SU-DHL-6 (cell line): Measurements from ENCODE around the gene DSCAML1.

Source experiments
- EZH2phosphoT487 ChIP-seq: fragments of 200-600 bp; sonication (generic), shearing (Covaris generic); conservative IDR thresholded peaks from 2 replicates; pipeline ENCODE4 v1.6.1; 2018; ENCODE audit warnings: mild to moderate bottlenecking, antibody characterized with exemption, low read length, moderate library complexity, mixed read lengths
- TF ChIP-seq, protein P1 (sequence below): fragments of 200-600 bp; sonication (generic); IDR thresholded peaks from one replicate; pipeline ENCODE4 v1.5.1; 2017; ENCODE audit warnings: antibody characterized with exemption, mild to moderate bottlenecking, low read length, moderate library complexity; ENCODE audit not compliant: insufficient read depth, poor library complexity, severe bottlenecking

- TF ChIP-seq, protein P1, sequence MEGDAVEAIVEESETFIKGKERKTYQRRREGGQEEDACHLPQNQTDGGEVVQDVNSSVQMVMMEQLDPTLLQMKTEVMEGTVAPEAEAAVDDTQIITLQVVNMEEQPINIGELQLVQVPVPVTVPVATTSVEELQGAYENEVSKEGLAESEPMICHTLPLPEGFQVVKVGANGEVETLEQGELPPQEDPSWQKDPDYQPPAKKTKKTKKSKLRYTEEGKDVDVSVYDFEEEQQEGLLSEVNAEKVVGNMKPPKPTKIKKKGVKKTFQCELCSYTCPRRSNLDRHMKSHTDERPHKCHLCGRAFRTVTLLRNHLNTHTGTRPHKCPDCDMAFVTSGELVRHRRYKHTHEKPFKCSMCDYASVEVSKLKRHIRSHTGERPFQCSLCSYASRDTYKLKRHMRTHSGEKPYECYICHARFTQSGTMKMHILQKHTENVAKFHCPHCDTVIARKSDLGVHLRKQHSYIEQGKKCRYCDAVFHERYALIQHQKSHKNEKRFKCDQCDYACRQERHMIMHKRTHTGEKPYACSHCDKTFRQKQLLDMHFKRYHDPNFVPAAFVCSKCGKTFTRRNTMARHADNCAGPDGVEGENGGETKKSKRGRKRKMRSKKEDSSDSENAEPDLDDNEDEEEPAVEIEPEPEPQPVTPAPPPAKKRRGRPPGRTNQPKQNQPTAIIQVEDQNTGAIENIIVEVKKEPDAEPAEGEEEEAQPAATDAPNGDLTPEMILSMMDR: no peak
- TF ChIP-seq EZH2phosphoT487: no peak
Measured at GRCh38 chr11:117794772-117795629, 2.0 kb downstream of the DSCAML1 start.
